HepG2 (cell line): ENCODE measurements around the gene IYD. TPM values are rescaled to one million over a fixed set of nuclear protein-coding genes. Genes with fewer than 3 reads are reported as not detected.

Source experiments
- ATAC-seq: fragments of 200-7000 bp; cut with Tn5 transposase; 3 replicates; pipeline ENCODE4 v1.9.1; 2020; ENCODE audit warnings: mild to moderate bottlenecking, moderate library complexity
- BruUV-seq: library from RNA; stranded (reverse); fragments of 400-500 nt; replicated peaks from 2 replicates; lab custom pipeline; 2021; lab: Mats Ljungman, UMichigan
- CTCF ChIA-PET: fragments of 300-600 bp; formaldehyde crosslinking; extraction: SDS; loops from one replicate; lab custom pipeline; 2021; ENCODE audit warnings: low total read pairs, inconsistent platforms, low intra/inter-chr PET ratio; lab: Yijun Ruan, JAX
- POLR2A ChIA-PET: fragments of 350-600 bp; sonication (Branson Sonifier 250); formaldehyde crosslinking; loops from one replicate; lab custom pipeline; 2020; ENCODE audit warnings: antibody characterized with exemption, inconsistent platforms; lab: Yijun Ruan, JAX
- DNase-seq: peaks from one replicate; pipeline ENCODE4 v3.0.0-alpha.2; 2015; ENCODE audit warnings: low spot score
- FAIRE-seq: peaks from 3 replicates; lab custom pipeline; 2011; peaks lifted over from hg19 to GRCh38; lab: Jason Lieb, UNC
- H2AFZ ChIP-seq: one replicate; pipeline ENCODE4 v1.6.1; 2011; ENCODE audit warnings: low read length, inconsistent platforms
- H3K27ac ChIP-seq: fragments of 300-600 bp; 3 replicates; pipeline ENCODE4 v1.8.0; 2011; ENCODE audit warnings: mixed run types, mild to moderate bottlenecking, mixed read lengths, low read length, inconsistent platforms; ENCODE audit not compliant: insufficient read depth; ENCODE audit errors: extremely low read length
- H3K27me3 ChIP-seq, 2 experiments: fragments of 200-600 bp in 1 of 2; 2 replicates in 1 of 2; 3 replicates in 1 of 2; pipeline versions ENCODE4 v1.6.0 to v1.8.0; 2011; ENCODE audit warnings: low read length in 2 of 2, mild to moderate bottlenecking in 2 of 2, moderate library complexity in 2 of 2, inconsistent platforms in 1 of 2; ENCODE audit not compliant: insufficient read depth in 2 of 2, control insufficient read depth in 1 of 2
- H3K36me3 ChIP-seq, 2 experiments: fragments of 200-600 bp in 1 of 2; replicated peaks in 1 of 2; 2 replicates in 1 of 2; 3 replicates in 1 of 2; pipeline versions ENCODE4 v1.5.1 to v1.8.0; 2011; ENCODE audit warnings: low read length in 2 of 2, inconsistent platforms in 1 of 2; ENCODE audit not compliant: insufficient read depth in 2 of 2, control insufficient read depth in 1 of 2
- H3K4me1 ChIP-seq: 2 replicates; pipeline ENCODE4 v1.5.1; 2012; ENCODE audit warnings: low read length, inconsistent platforms; ENCODE audit not compliant: insufficient read depth
- H3K4me2 ChIP-seq: 2 replicates; pipeline ENCODE4 v1.6.0; 2011; ENCODE audit warnings: low read depth, low read length, inconsistent platforms
- H3K4me3 ChIP-seq, 3 experiments: fragments of 200-600 bp in 1 of 3; sonication (generic), shearing (Covaris generic) in 1 of 3; replicated peaks in 1 of 3; 2 replicates each; pipeline ENCODE4 v1.5.1; 2011 to 2016; ENCODE audit warnings: low read length in 3 of 3, inconsistent platforms in 2 of 3, low read depth in 2 of 3, mild to moderate bottlenecking in 2 of 3, control low read depth in 1 of 3, mixed read lengths in 1 of 3; ENCODE audit not compliant: insufficient read depth in 1 of 3
- H3K79me2 ChIP-seq: one replicate; pipeline ENCODE4 v1.6.1; 2011; ENCODE audit warnings: low read length, inconsistent platforms; ENCODE audit not compliant: insufficient read depth
- H3K9ac ChIP-seq: 2 replicates; pipeline ENCODE4 v1.6.0; 2011; ENCODE audit warnings: mild to moderate bottlenecking, low read depth, low read length, inconsistent platforms; ENCODE audit not compliant: insufficient read depth
- H3K9me3 ChIP-seq: 2 replicates; pipeline ENCODE4 v1.5.1; 2012; ENCODE audit warnings: mild to moderate bottlenecking, low read length
- H4K20me1 ChIP-seq: 2 replicates; pipeline ENCODE4 v1.6.0; 2011; ENCODE audit warnings: inconsistent platforms, mild to moderate bottlenecking, low read length, moderate library complexity; ENCODE audit not compliant: insufficient read depth
- EP300 ChIP-seq, 3 experiments: sonication (generic) in 1 of 3; formaldehyde crosslinking in 1 of 3; IDR thresholded peaks; 2 replicates each; pipeline versions ENCODE4 v1.5.1 to v1.6.1; 2011 to 2020; ENCODE audit warnings: low read depth in 2 of 3, low read length in 2 of 3, borderline replicate concordance in 1 of 3, improper control_type of control experiment in 1 of 3, mild to moderate bottlenecking in 1 of 3, missing genetic modification reagents in 1 of 3, moderate library complexity in 1 of 3
- GZF1 ChIP-seq: sonication (generic); formaldehyde crosslinking; IDR thresholded peaks from 2 replicates; pipeline ENCODE4 v1.5.1; 2020; ENCODE audit warnings: mild to moderate bottlenecking, missing genetic modification reagents
- HDAC6 ChIP-seq: fragments of 200-600 bp; sonication (generic); IDR thresholded peaks from 2 replicates; pipeline ENCODE4 v1.7.0; 2017; ENCODE audit warnings: mild to moderate bottlenecking, antibody characterized with exemption, low read length, low read depth
- RARG ChIP-seq: sonication (generic); formaldehyde crosslinking; IDR thresholded peaks from 2 replicates; pipeline ENCODE4 v1.4.0; 2020; ENCODE audit warnings: low read depth, mild to moderate bottlenecking, missing genetic modification reagents
- RXRA ChIP-seq: sonication (generic); formaldehyde crosslinking; IDR thresholded peaks from 2 replicates; pipeline ENCODE4 v1.5.1; 2020; ENCODE audit warnings: missing genetic modification reagents
- ZFP36 ChIP-seq: fragments of 150-350 bp; IDR thresholded peaks from 2 replicates; pipeline ENCODE4 v1.6.1; 2018; ENCODE audit warnings: borderline replicate concordance, low read length, low read depth; ENCODE audit not compliant: partially characterized antibody
- ZNF296 ChIP-seq: sonication (generic); formaldehyde crosslinking; conservative IDR thresholded peaks from 2 replicates; pipeline ENCODE4 v1.5.0; 2020; ENCODE audit warnings: mild to moderate bottlenecking, missing genetic modification reagents
- ZNF652 ChIP-seq: IDR thresholded peaks from 2 replicates; pipeline ENCODE4 v1.6.1; 2016; ENCODE audit warnings: low read depth, borderline replicate concordance
- ZNF83 ChIP-seq: sonication (generic); formaldehyde crosslinking; IDR thresholded peaks from 2 replicates; pipeline ENCODE4 v1.4.0; 2020; ENCODE audit warnings: missing genetic modification reagents, mild to moderate bottlenecking, borderline replicate concordance
- WGBS: methylation state at CpG from one replicate; pipeline ENCODE4 v1.1.6; 2017; ENCODE audit warnings: low lambda C conversion rate; 5-methylcytosine and 5-hydroxymethylcytosine counted together
- in situ Hi-C: cut with HindIII; loops from 2 replicates; pipeline ENCODE4 v1.10.0; 2017; ENCODE audit warnings: low pct_unique_long_range_greater_than_20kb; ENCODE audit not compliant: extremely low pct_ligation_motif_present
- intact Hi-C: fragments of 100-400 bp; cut with micrococcal nuclease; formaldehyde crosslinking; loops from one replicate; pipeline ENCODE4 v1.10.0; 2022; ENCODE audit not compliant: unreplicated experiment
- polyA plus RNA-seq, 8 experiments: library from polyadenylated mRNA; depleted of rRNA in 3 of 8; stranded (reverse) in 7 of 8; unstranded in 1 of 8; fragments of >200 nt; fragmentation: Illumina TruSeq in 4 of 8; extraction: Trizol in 4 of 8; gene quantifications; 2 replicates each; pipeline versions ENCODE4 v1.2.1 to v1.2.3, GENCODE V29; 2011 to 2016; ENCODE audit warnings: low read depth in 4 of 8, missing spikeins in 1 of 8, mixed read lengths in 1 of 8; ENCODE audit not compliant: insufficient read depth in 1 of 8
- total RNA-seq, 5 experiments: library from RNA; depleted of rRNA; stranded (reverse); fragments of >200 nt; fragmentation: Illumina TruSeq; extraction: Trizol; gene quantifications; 2 replicates each; pipeline ENCODE4 v1.2.3, GENCODE V29; 2016; ENCODE audit warnings: low read depth in 1 of 5
- TF ChIP-seq, protein P1 (sequence below): sonication (generic); formaldehyde crosslinking; IDR thresholded peaks from 2 replicates; pipeline ENCODE4 v1.4.0; 2020; ENCODE audit warnings: mild to moderate bottlenecking, missing genetic modification reagents, borderline replicate concordance
- TF ChIP-seq, protein P2 (sequence below), 2 experiments: sonication (generic) in 1 of 2; formaldehyde crosslinking in 1 of 2; IDR thresholded peaks; 2 replicates each; pipeline versions ENCODE4 v1.4.0 to v1.6.1; 2018 to 2020; ENCODE audit warnings: missing genetic modification reagents in 2 of 2, borderline replicate concordance in 1 of 2, low read depth in 1 of 2, mild to moderate bottlenecking in 1 of 2, missing biosample characterization in 1 of 2
- TF ChIP-seq, protein P3 (sequence below): sonication (generic); formaldehyde crosslinking; IDR thresholded peaks from 2 replicates; pipeline ENCODE4 v1.4.0; 2020; ENCODE audit warnings: missing genetic modification reagents, borderline replicate concordance

Gene IYD
- total and polyA plus RNA-seq, 2 of the 13 experiments (the other 11 are each of a cell fraction or from before 2014, with no cell fraction given), result 0.01 to 0.46 TPM

DNA sequence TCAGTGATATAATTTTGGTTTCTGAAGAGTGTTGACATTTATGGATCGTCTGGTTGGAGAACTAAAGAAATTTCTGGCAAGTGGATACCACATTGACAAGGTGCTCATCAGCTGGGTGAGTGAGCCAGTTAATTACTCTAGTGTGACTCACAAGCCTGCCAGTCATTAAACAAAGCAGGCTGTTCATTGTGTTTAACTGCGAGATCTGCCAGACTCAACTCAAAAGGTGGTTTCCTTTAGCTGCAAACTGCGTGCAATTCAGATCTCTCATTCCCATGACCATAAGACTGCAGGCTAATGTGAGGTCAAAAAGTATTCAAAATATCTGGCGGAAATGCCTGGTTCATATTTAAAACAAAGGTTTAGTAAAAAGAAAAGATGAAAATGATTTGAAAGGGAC lies 32.5 kb upstream of the IYD start:
- H3K27ac ChIP-seq, result no peak overlapping the region
- no peak overlapping the region for H3K9ac ChIP-seq
- no peaks in the 10 kb centered on the region for H4K20me1 ChIP-seq
- no peak overlapping the region for H3K4me3 ChIP-seq
- intact Hi-C loops, result no loop called here
- TF ChIP-seq GZF1 (no peak), ZNF296 (CRISPR knock-in tag) (no peak), EP300 (IDR thresholded peaks at IDR 0.05; ENCODE audit: low read depth in 2 of 2, low read length in 2 of 2) (no peak), EP300 (CRISPR knock-in tag; IDR thresholded peaks at IDR 0.05; ENCODE audit: borderline replicate concordance) (no peak), ZNF83 (no peak), ZNF652 (CRISPR knock-in tag) (no peak), HDAC6 (no peak), ZFP36 (no peak), RXRA (CRISPR knock-in tag) (no peak), RARG (CRISPR knock-in tag) (no peak)
- TF ChIP-seq, protein P1, sequence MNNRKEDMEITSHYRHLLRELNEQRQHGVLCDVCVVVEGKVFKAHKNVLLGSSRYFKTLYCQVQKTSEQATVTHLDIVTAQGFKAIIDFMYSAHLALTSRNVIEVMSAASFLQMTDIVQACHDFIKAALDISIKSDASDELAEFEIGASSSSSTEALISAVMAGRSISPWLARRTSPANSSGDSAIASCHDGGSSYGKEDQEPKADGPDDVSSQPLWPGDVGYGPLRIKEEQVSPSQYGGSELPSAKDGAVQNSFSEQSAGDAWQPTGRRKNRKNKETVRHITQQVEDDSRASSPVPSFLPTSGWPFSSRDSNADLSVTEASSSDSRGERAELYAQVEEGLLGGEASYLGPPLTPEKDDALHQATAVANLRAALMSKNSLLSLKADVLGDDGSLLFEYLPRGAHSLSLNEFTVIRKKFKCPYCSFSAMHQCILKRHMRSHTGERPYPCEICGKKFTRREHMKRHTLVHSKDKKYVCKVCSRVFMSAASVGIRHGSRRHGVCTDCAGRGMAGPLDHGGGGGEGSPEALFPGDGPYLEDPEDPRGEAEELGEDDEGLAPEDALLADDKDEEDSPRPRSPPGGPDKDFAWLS, result no peak
- TF ChIP-seq, protein P2, sequence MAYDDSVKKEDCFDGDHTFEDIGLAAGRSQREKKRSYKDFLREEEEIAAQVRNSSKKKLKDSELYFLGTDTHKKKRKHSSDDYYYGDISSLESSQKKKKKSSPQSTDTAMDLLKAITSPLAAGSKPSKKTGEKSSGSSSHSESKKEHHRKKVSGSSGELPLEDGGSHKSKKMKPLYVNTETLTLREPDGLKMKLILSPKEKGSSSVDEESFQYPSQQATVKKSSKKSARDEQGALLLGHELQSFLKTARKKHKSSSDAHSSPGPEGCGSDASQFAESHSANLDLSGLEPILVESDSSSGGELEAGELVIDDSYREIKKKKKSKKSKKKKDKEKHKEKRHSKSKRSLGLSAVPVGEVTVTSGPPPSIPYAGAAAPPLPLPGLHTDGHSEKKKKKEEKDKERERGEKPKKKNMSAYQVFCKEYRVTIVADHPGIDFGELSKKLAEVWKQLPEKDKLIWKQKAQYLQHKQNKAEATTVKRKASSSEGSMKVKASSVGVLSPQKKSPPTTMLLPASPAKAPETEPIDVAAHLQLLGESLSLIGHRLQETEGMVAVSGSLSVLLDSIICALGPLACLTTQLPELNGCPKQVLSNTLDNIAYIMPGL (CRISPR knock-in tag; IDR thresholded peaks at IDR 0.05; ENCODE audit: borderline replicate concordance in 1 of 2, low read depth in 1 of 2), result no peak
- TF ChIP-seq, protein P3, sequence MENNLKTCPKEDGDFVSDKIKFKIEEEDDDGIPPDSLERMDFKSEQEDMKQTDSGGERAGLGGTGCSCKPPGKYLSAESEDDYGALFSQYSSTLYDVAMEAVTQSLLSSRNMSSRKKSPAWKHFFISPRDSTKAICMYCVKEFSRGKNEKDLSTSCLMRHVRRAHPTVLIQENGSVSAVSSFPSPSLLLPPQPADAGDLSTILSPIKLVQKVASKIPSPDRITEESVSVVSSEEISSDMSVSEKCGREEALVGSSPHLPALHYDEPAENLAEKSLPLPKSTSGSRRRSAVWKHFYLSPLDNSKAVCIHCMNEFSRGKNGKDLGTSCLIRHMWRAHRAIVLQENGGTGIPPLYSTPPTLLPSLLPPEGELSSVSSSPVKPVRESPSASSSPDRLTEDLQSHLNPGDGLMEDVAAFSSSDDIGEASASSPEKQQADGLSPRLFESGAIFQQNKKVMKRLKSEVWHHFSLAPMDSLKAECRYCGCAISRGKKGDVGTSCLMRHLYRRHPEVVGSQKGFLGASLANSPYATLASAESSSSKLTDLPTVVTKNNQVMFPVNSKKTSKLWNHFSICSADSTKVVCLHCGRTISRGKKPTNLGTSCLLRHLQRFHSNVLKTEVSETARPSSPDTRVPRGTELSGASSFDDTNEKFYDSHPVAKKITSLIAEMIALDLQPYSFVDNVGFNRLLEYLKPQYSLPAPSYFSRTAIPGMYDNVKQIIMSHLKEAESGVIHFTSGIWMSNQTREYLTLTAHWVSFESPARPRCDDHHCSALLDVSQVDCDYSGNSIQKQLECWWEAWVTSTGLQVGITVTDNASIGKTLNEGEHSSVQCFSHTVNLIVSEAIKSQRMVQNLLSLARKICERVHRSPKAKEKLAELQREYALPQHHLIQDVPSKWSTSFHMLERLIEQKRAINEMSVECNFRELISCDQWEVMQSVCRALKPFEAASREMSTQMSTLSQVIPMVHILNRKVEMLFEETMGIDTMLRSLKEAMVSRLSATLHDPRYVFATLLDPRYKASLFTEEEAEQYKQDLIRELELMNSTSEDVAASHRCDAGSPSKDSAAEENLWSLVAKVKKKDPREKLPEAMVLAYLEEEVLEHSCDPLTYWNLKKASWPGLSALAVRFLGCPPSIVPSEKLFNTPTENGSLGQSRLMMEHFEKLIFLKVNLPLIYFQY (CRISPR knock-in tag), result no peak
- H3K4me2 ChIP-seq, result no peak overlapping the region
- H3K27me3 ChIP-seq, result peaks cover 0 to 8% of the 10 kb centered on the region in 2 experiments; a peak in 2 of 5 replicates
- no peaks in the 10 kb centered on the region for H3K36me3 ChIP-seq
- ChIA-PET CTCF (interaction anchor here (1.9 to 2.0 kb wide), 2 partner anchors 255 to 265 kb away, joined by 7 to 40 read pairs; no protein-coding TSS in a partner anchor), POLR2A (no interaction called here)
- WGBS, result 21% methylated on average over 4 of the region's 4 CpGs
- FAIRE-seq (no peak), DNase-seq (no peak), ATAC-seq (no peak)
- no TSS peak for BruUV-seq
- H3K9me3 ChIP-seq, result no peaks in the 10 kb centered on the region
- no peaks in the 10 kb centered on the region for H3K4me1 ChIP-seq
- no peak overlapping the region for H2AFZ ChIP-seq
- H3K79me2 ChIP-seq, result no peaks in the 10 kb centered on the region
- in situ Hi-C loops, result loop anchor here (5.0 kb wide), 1 partner anchor 254 kb away; no protein-coding TSS in a partner anchor
